OCI-LY3 (cell line): Measurements from ENCODE around the gene SDK2.

Experiments
- CTCF ChIP-seq: fragments of 200-600, 300-600 bp; sonication (generic); IDR thresholded peaks from 2 replicates; pipeline ENCODE4 v1.5.1; 2014; ENCODE audit warnings: antibody characterized with exemption, low read length, low read depth
- EZH2phosphoT487 ChIP-seq: fragments of 200-600 bp; shearing (Covaris generic); IDR thresholded peaks from 2 replicates; pipeline ENCODE4 v1.6.1; 2018; ENCODE audit warnings: antibody characterized with exemption, mixed run types, low read depth

- TF ChIP-seq CTCF = no peak
- no peak for TF ChIP-seq EZH2phosphoT487
These were observed 255.7 kb downstream of the SDK2 start for GRCh38 chr17:73388578-73388905.
